ENCODE measurements around the gene SLC66A3. TPM values are rescaled to one million over a fixed set of nuclear protein-coding genes. Genes with fewer than 3 reads are reported as not detected.

The SLC66A3 gene
- 24.4 and 25.3 TPM in 2 replicates for total RNA-seq

GRCh38 chr2:11155381-11156035 lies at the start of gene SLC66A3:
TSS of gene SLC66A3 (plus strand) at chr2:11155467. CDS start at chr2:11155547, 80 bp downstream.

Other genes starting within 250 kb of the SLC66A3 start
- 0.16 and 3.1 TPM in 2 replicates for gene KCNF1, start 243.5 kb upstream of the SLC66A3 start, total RNA-seq
- 35.3 and 66.3 TPM in 2 replicates for gene ROCK2, start 189.2 kb downstream of the SLC66A3 start, total RNA-seq